Heart left ventricle (tissue), 16 donors: ENCODE data around the gene DCK. TPM values are rescaled to one million over a fixed set of nuclear protein-coding genes. Genes with fewer than 3 reads are reported as not detected.

Source experiments
- ATAC-seq, 4 donors: fragments of 200-7000 bp; cut with Tn5 transposase; one replicate each; pipeline ENCODE4 v1.9.1; 2020 to 2022; ENCODE audit warnings: moderate library complexity in 4 of 4, mild to moderate bottlenecking in 3 of 4, moderate number of reproducible peaks in 1 of 4
- DNase-seq, 5 donors: peaks; one replicate each; pipeline ENCODE4 v3.0.0-alpha.2; 2020
- H3K27ac ChIP-seq, 12 donors: fragments of 200-600 bp; sonication (generic) in 4 of 12; one replicate each; pipeline versions ENCODE4 v1.5.0 to v1.8.0; 2016 to 2022; ENCODE audit warnings: mild to moderate bottlenecking in 2 of 12
- H3K27me3 ChIP-seq, 9 donors: fragments of 200-600 bp; sonication (generic) in 2 of 9; one replicate each; pipeline versions ENCODE4 v1.5.1 to v1.8.0; 2016 to 2022; ENCODE audit warnings: mild to moderate bottlenecking in 3 of 9
- H3K36me3 ChIP-seq, 9 donors: fragments of 200-600 bp; sonication (generic) in 2 of 9; one replicate each; pipeline versions ENCODE4 v1.5.0 to v1.8.0; 2018 to 2022; ENCODE audit warnings: mild to moderate bottlenecking in 2 of 9
- H3K4me1 ChIP-seq, 12 donors: fragments of 200-600 bp; sonication (generic) in 4 of 12; one replicate each; pipeline versions ENCODE4 v1.5.0 to v1.8.0; 2016 to 2022; ENCODE audit warnings: mild to moderate bottlenecking in 3 of 12
- H3K4me3 ChIP-seq, 12 donors: fragments of 200-600 bp; sonication (generic) in 4 of 12; one replicate each; pipeline versions ENCODE4 v1.5.0 to v1.8.0; 2017 to 2022; ENCODE audit warnings: mild to moderate bottlenecking in 9 of 12, moderate library complexity in 4 of 12
- H3K9me3 ChIP-seq, 12 donors: fragments of 200-600 bp; sonication (generic) in 4 of 12; one replicate each; pipeline versions ENCODE4 v1.5.0 to v1.8.0; 2016 to 2022; ENCODE audit warnings: mild to moderate bottlenecking in 1 of 12
- CTCF ChIP-seq, 12 donors: fragments of 200-600 bp; sonication (generic) in 4 of 12; IDR thresholded peaks; one replicate each; pipeline versions ENCODE4 v1.5.0 to v1.8.0; 2018 to 2022; ENCODE audit warnings: antibody characterized with exemption in 12 of 12, mild to moderate bottlenecking in 5 of 12
- POLR2A ChIP-seq, 2 donors: fragments of 450-650 bp; IDR thresholded peaks; one replicate each; pipeline ENCODE4 v1.6.1; 2017; ENCODE audit warnings: antibody characterized with exemption in 2 of 2, mild to moderate bottlenecking in 2 of 2, moderate library complexity in 2 of 2
- WGBS, 4 donors: extraction: QIAGEN DNeasy Blood & Tissue Kit in 2 of 4; methylation state at CpG; one replicate each; pipeline versions ENCODE4 v1.1.5 to v1.1.7; 2013 to 2018; 5-methylcytosine and 5-hydroxymethylcytosine counted together
- intact Hi-C, 10 donors: fragments of 100-400 bp; cut with DNase I; formaldehyde crosslinking; loops; one replicate each; pipeline versions ENCODE4 v1.11.1 to v1.14.2; 2022
- polyA plus RNA-seq, 2 donors: library from polyadenylated mRNA; stranded (reverse); fragments of 200-250 nt; gene quantifications; one replicate each; pipeline ENCODE4 v1.2.3, GENCODE V29; 2013
- total RNA-seq, 9 donors: library from RNA; depleted of rRNA in 2 of 9; stranded (reverse); fragments of >200 nt in 2 of 9; fragmentation: NEBNext Ultra II Directional in 3 of 9; extraction: Animal tissue kit (Norgen Biotek cat#: 25700) in 3 of 9; gene quantifications; one replicate each; pipeline versions ENCODE4 v1.1.0 to v1.2.4, GENCODE V29; 2016 to 2023
- donor health status: ischemic (EF 13 %, LVEDD 7.1; RV severe dilation, severe dysfunction).
- donor health status: healthy with polysubstance abuse.
- donor health status: DM: no; HTN: yes; CAD: no.
- donor health status: DM: no; HTN: no; CAD: no.
- donor health status: ischemic (EF 25% LVEDD 6.9; RV normal size, moderate dysfunction).
- donor health status: ischemic (EF 25% LVEDD 5.7; RV mildly dilated, moderate dysfunction).
- donor health status: healthy.
- donor health status: DM: yes; HTN: yes; CAD: no.
- donor health status: ischemic (EF 35%, LVEDD 5.7; RV mildly dilated, moderate dysfunction).
- donor health status: nonischemic (EF 11% LVEDD 7.7; RV severe dilation, severe dysfunction).
- donor health status: DM: yes; HTN: yes; CAD: no.
- donor health status: PGD.
- donor health status: ischemic (EF 29% LVEDD 5.4; RV normal size, mild dysfunction).
- donor health status: nonischemic (EF 23%, LVEDD 6.1; RV moderate dilation, normal function).

Gene DCK
- total and polyA plus RNA-seq, 11 donors: 1.7 to 12.6 (median 6.8) TPM

GRCh38 chr4:70946939-70947338, 46.5 kb upstream of the DCK start:
- intact Hi-C loops: no loop called here
- Histone ChIP-seq H3K4me1 (peaks cover 0 to 59% (median 1%) of the 10 kb centered on the region in 12 donors), H3K27me3 (no peaks in the 10 kb centered on the region), H3K9me3 (no peaks in the 10 kb centered on the region), H3K36me3 (no peaks in the 10 kb centered on the region), H3K27ac (peak overlapping the region in 1 of 12 donors; percentile 78), H3K4me3 (no peak overlapping the region)
- TF ChIP-seq POLR2A (IDR thresholded peaks at IDR 0.05) (no peak), CTCF (IDR thresholded peaks at IDR 0.05) (no peak)
- 77 to 91% (median 85%) methylated on average over 4 of the region's 4 CpGs for WGBS, 4 donors
- peak in 1 of 4 donors; percentile 12 for ATAC-seq
- no peak for DNase-seq

GRCh38 chr4:70948665-70949260, 44.7 kb upstream of the DCK start:
- Histone ChIP-seq H3K27me3 (no peaks in the 10 kb centered on the region), H3K27ac (peak overlapping the region in 1 of 12 donors; percentile 78), H3K4me1 (peaks cover 0 to 61% (median 0%) of the 10 kb centered on the region in 12 donors), H3K36me3 (no peaks in the 10 kb centered on the region), H3K9me3 (no peaks in the 10 kb centered on the region), H3K4me3 (no peak overlapping the region)
- ATAC-seq (peak in 1 of 4 donors; percentile 31), DNase-seq (no peak)
- peak in 1 of 12 donors; percentile 20 for TF ChIP-seq CTCF (IDR thresholded peaks at IDR 0.05)
- no peak for TF ChIP-seq POLR2A (IDR thresholded peaks at IDR 0.05)
- WGBS, 4 donors: 78 to 84% (median 82%) methylated on average over 5 of the region's 5 CpGs
- intact Hi-C loops: no loop called here

- Histone ChIP-seq H3K27me3 (no peaks in the 10 kb centered on the region), H3K4me3 (no peak overlapping the region), H3K4me1 (peaks cover 0 to 19% (median 0%) of the 10 kb centered on the region in 12 donors), H3K27ac (peak overlapping the region in 1 of 12 donors; percentile 74), H3K36me3 (peaks cover 0 to 3% (median under 1%) of the 10 kb centered on the region in 9 donors), H3K9me3 (no peaks in the 10 kb centered on the region)
- ATAC-seq (no peak), DNase-seq (no peak)
- TF ChIP-seq POLR2A (IDR thresholded peaks at IDR 0.05) (no peak), CTCF (IDR thresholded peaks at IDR 0.05) (no peak)
- WGBS, 4 donors: 60 to 96% (median 94%) methylated on average over 1 of the region's 1 CpG
- intact Hi-C loops: no loop called here
Measured at GRCh38 chr4:70954032-70954431, 39.4 kb upstream of the DCK start.

- TF ChIP-seq POLR2A (IDR thresholded peaks at IDR 0.05): no peak
- no peak for TF ChIP-seq CTCF (IDR thresholded peaks at IDR 0.05)
- ATAC-seq: no peak
- WGBS, 4 donors: 72 to 77% (median 73%) methylated on average over 5 of the region's 5 CpGs
- Histone ChIP-seq H3K36me3 (peaks cover 0 to 29% (median 26%) of the 10 kb centered on the region in 9 donors), H3K4me3 (no peak overlapping the region), H3K4me1 (peaks cover 0 to 11% (median 0%) of the 10 kb centered on the region in 12 donors), H3K27ac (no peak overlapping the region), H3K9me3 (no peaks in the 10 kb centered on the region), H3K27me3 (no peaks in the 10 kb centered on the region)
- no peak for DNase-seq
- intact Hi-C loops: no loop called here
Measured at GRCh38 chr4:70956549-70957210, 36.8 kb upstream of the DCK start.
